Activated CD8-positive, alpha-beta memory T cell treated with anti-CD3 and anti-CD28 coated beads, Interleukin-2, amount 10 ng/mL, durations not matched to agents 7 days and 5 days (primary cell): ENCODE measurements around the gene KCNJ5. TPM values are rescaled to one million over a fixed set of nuclear protein-coding genes. Genes with fewer than 3 reads are reported as not detected.

Experiments used
- ATAC-seq: fragments of 150-1000 bp; cut with Tn5 transposase; one replicate; pipeline ENCODE4 v1.10.0; 2021; ENCODE audit warnings: moderate library complexity
- CTCF ChIA-PET: fragments of 350-600 bp; sonication (Branson Sonifier 250); formaldehyde crosslinking; loops from one replicate; lab custom pipeline; 2021; ENCODE audit warnings: antibody characterized with exemption; lab: Charles Lee
- DNase-seq: peaks from one replicate; pipeline ENCODE4 v3.0.0-alpha.2; 2020
- H3K27ac Mint-ChIP-seq: one replicate; pipeline ENCODE4 v1.8.0; 2021; ENCODE audit warnings: mild to moderate bottlenecking, mixed read lengths
- H3K27me3 Mint-ChIP-seq: one replicate; pipeline ENCODE4 v1.8.0; 2021; ENCODE audit warnings: mixed read lengths
- H3K36me3 Mint-ChIP-seq: one replicate; pipeline ENCODE4 v1.8.0; 2021; ENCODE audit warnings: mild to moderate bottlenecking, mixed read lengths
- H3K4me1 Mint-ChIP-seq: one replicate; pipeline ENCODE4 v1.8.0; 2021; ENCODE audit warnings: mixed read lengths
- H3K4me3 Mint-ChIP-seq: one replicate; pipeline ENCODE4 v1.8.0; 2021; ENCODE audit warnings: mild to moderate bottlenecking, moderate library complexity, mixed read lengths
- H3K9me3 Mint-ChIP-seq: one replicate; pipeline ENCODE4 v1.8.0; 2022; ENCODE audit warnings: low read depth, mixed read lengths
- total RNA-seq, 2 experiments: library from RNA; stranded (reverse); gene quantifications; one replicate each; pipeline ENCODE4 v1.2.3, GENCODE V29; 2021

Gene KCNJ5
- total RNA-seq, 2 experiments from 2014 or later, result not detected

DNA sequence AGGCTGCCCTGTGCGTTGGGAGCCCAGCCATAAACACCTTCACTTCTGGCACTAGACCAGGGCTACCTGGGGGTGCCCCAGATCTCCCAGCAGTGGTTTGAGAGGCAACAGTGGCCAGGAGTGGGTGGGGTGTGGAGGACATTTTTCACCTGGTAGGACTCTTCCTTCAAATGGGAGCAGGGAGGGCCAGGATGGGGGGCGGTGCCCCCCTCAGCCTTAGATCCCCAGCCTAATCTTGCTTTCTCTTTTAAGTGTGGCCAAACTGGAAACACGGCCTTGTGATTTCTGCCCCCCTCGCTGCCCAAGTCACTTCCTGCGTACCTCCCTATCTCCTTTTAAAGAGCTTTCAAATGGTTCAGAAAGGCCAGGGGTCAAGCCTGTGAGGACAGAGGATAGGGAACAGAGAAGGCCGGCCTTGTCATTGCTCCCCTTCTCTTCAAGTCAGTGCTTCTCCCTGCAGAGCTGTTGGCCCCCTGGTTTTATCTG lies 800 bp downstream of the KCNJ5 start:
- no peak overlapping the region for H3K4me3 Mint-ChIP-seq
- peaks cover 68% of the 10 kb centered on the region for H3K27me3 Mint-ChIP-seq
- no peak overlapping the region for H3K27ac Mint-ChIP-seq
- peaks cover 13% of the 10 kb centered on the region for H3K4me1 Mint-ChIP-seq
- no peaks in the 10 kb centered on the region for H3K9me3 Mint-ChIP-seq
- ATAC-seq (no peak), DNase-seq (no peak)
- CTCF ChIA-PET, result interaction anchor here (0.8 to 1.9 kb wide), 5 partner anchors 11 to 65 kb away, joined by 3 to 5 read pairs (median 3); no protein-coding TSS in a partner anchor
- H3K36me3 Mint-ChIP-seq, result no peaks in the 10 kb centered on the region

DNA sequence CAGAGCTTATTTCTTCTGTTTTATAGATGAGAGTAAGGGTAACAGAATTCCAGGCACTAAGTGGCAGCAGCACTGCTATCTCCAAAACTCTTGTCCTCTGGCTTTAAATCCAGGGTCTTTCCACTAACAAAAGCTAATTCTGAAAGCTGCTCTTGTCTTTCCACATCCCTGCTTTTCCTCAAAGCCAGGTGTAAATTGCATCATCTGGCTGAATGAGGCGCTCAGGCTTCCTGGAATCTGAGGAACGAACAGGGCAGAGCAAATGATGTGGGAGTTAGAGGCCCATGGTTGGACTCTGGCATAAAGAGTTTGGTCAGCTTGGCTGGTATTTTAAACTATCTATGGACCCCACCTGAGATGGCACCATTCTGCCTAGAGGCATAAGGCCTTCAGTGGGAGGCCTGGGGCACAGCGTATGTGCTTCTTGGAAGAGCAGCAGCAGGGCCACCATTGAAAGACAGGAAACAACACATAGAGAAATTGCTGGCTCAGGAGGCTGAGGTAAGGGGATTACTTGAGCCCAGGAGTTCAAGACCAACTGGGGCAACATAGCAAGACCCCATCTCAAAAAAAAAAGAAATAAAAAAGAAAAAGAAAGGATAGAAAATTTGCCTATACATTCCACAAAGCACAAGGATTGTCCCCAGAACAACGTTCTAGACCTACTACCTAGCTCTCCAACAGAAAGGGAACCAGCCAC lies 1.9 kb downstream of the KCNJ5 start:
- CTCF ChIA-PET, result interaction anchor here (0.9 to 2.3 kb wide), 5 partner anchors 9 to 64 kb away, joined by 3 to 14 read pairs (median 4); no protein-coding TSS in a partner anchor
- Mint-ChIP-seq H3K27ac (no peak overlapping the region), H3K9me3 (no peaks in the 10 kb centered on the region), H3K27me3 (peaks cover 66% of the 10 kb centered on the region), H3K36me3 (no peaks in the 10 kb centered on the region), H3K4me3 (no peak overlapping the region), H3K4me1 (peaks cover 12% of the 10 kb centered on the region)
- no peak for ATAC-seq
- DNase-seq, result no peak

- Mint-ChIP-seq H3K9me3 (no peaks in the 10 kb centered on the region), H3K27me3 (peaks cover 64% of the 10 kb centered on the region), H3K27ac (no peak overlapping the region), H3K4me3 (no peak overlapping the region), H3K36me3 (no peaks in the 10 kb centered on the region), H3K4me1 (peaks cover 12% of the 10 kb centered on the region)
- ATAC-seq (peak; percentile 25), DNase-seq (no peak)
- CTCF ChIA-PET, result interaction anchor here (1.5 to 2.3 kb wide), 3 partner anchors 9 to 63 kb away, joined by 3 to 14 read pairs (median 5); no protein-coding TSS in a partner anchor
Measured at GRCh38 chr11:128893578-128894285, 2.6 kb downstream of the KCNJ5 start.

GRCh38 chr11:128894286-128894681 lies 3.1 kb downstream of the KCNJ5 start:
- Mint-ChIP-seq H3K27me3 (peaks cover 64% of the 10 kb centered on the region), H3K4me3 (no peak overlapping the region), H3K4me1 (peaks cover 12% of the 10 kb centered on the region), H3K9me3 (no peaks in the 10 kb centered on the region), H3K36me3 (no peaks in the 10 kb centered on the region), H3K27ac (no peak overlapping the region)
- CTCF ChIA-PET, result interaction anchor here (1.0 to 2.3 kb wide), 4 partner anchors 10 to 62 kb away, joined by 3 to 14 read pairs (median 4); no protein-coding TSS in a partner anchor
- DNase-seq (no peak), ATAC-seq (no peak)

GRCh38 chr11:128894685-128895084 lies 3.5 kb downstream of the KCNJ5 start:
- DNase-seq, result no peak
- Mint-ChIP-seq H3K9me3 (no peaks in the 10 kb centered on the region), H3K4me1 (peaks cover 12% of the 10 kb centered on the region), H3K27ac (no peak overlapping the region), H3K27me3 (peaks cover 60% of the 10 kb centered on the region), H3K4me3 (no peak overlapping the region), H3K36me3 (no peaks in the 10 kb centered on the region)
- no peak for ATAC-seq
- CTCF ChIA-PET, result interaction anchor here (1.0 to 2.3 kb wide), 4 partner anchors 10 to 62 kb away, joined by 3 to 14 read pairs (median 4); no protein-coding TSS in a partner anchor

DNA sequence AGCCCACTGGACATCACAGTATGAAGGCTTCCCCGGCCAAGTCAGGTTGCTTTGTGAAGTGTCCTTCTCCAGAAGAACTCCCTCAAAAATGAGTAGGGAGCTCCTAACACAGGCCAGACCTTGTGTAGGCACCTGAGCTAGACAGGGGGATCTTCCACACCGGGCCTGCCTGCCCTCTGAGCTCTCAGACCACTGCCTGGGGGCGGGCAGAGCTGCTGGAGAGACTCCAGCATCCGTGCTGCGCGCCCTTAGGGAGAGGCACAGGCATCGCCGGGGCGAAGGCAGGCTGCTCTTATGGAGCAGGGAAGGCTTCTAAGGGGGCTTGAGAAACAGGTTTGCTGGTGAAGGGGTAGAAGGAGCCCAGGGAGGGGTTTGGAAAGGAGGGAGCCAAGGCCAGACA lies 4.4 kb downstream of the KCNJ5 start:
- H3K4me1 Mint-ChIP-seq, result peaks cover 12% of the 10 kb centered on the region
- no peak for DNase-seq
- no peak overlapping the region for H3K4me3 Mint-ChIP-seq
- H3K27ac Mint-ChIP-seq, result no peak overlapping the region
- H3K9me3 Mint-ChIP-seq, result no peaks in the 10 kb centered on the region
- no peak for ATAC-seq
- no peaks in the 10 kb centered on the region for H3K36me3 Mint-ChIP-seq
- CTCF ChIA-PET, result interaction anchor here (1.0 to 1.3 kb wide), 2 partner anchors 12 to 61 kb away, joined by 3 to 4 read pairs; no protein-coding TSS in a partner anchor
- H3K27me3 Mint-ChIP-seq, result peaks cover 52% of the 10 kb centered on the region

GRCh38 chr11:128896356-128896755 lies 5.2 kb downstream of the KCNJ5 start:
- ATAC-seq (no peak), DNase-seq (no peak)
- Mint-ChIP-seq H3K36me3 (no peaks in the 10 kb centered on the region), H3K27me3 (peaks cover 46% of the 10 kb centered on the region), H3K4me3 (no peak overlapping the region), H3K4me1 (peaks cover 9% of the 10 kb centered on the region), H3K27ac (no peak overlapping the region), H3K9me3 (no peaks in the 10 kb centered on the region)
- CTCF ChIA-PET, result no interaction called here

DNA sequence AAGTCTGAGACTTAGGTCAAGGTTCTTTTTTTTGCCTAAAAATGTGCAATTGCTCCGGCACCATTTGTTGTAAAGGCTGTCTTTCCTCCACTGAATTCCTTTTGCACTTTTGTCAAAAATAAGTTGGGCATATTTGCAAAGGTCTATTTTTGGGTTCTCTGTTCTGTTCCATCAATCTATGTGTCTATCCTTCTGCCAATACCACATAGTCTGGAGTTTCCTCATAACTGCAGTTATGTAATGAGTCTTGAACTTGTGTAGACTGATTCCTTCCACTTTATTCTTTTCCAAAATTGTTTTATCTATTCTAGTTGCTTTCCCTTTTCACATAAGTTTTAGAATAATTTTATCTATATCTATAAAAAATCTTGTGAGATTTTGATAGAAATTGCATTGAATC lies 6.7 kb downstream of the KCNJ5 start:
- H3K9me3 Mint-ChIP-seq, result no peaks in the 10 kb centered on the region
- no peak overlapping the region for H3K27ac Mint-ChIP-seq
- ATAC-seq (no peak), DNase-seq (no peak)
- H3K36me3 Mint-ChIP-seq, result no peaks in the 10 kb centered on the region
- peaks cover 31% of the 10 kb centered on the region for H3K27me3 Mint-ChIP-seq
- CTCF ChIA-PET, result no interaction called here
- no peak overlapping the region for H3K4me3 Mint-ChIP-seq
- H3K4me1 Mint-ChIP-seq, result peaks cover 9% of the 10 kb centered on the region

DNA sequence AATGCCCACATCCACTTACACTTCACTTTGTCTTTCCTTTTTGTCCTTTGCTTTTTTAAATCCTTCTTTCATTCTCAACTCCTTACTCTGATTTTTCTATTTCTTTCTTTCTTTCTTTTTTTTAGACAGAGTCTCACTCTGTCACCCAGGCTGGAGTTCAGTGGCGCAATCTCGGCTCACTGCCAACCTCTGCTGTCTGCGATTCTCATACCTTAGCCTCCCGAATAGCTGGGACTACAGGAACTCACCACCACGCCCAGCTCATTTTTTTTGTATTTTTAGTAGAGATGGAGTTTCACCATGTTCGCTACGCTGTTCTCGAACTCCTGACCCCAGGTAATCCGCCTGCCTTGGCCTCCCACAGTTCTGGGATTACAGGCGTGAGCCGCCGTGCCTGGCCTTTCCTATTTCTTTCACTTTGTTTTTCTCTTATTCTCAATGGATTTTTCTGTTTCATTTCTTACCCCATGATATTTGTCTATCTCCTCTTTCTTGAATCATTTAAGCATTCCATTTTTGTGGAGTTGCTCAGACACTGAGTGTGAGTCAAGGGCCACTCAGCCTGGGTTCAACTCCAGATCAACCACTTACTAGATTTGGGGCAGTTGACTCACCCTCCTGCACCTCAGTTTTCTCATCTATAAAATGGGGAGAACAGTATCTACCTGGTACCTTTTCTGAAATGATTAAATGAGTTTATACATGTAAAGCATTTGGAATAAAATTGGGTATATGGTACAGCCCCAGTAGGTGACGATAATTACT lies 7.6 kb downstream of the KCNJ5 start:
- no peaks in the 10 kb centered on the region for H3K9me3 Mint-ChIP-seq
- H3K4me3 Mint-ChIP-seq, result no peak overlapping the region
- DNase-seq, result no peak
- CTCF ChIA-PET, result interaction anchor here (0.8 kb wide), 1 partner anchor 14 kb away, joined by 3 read pairs; no protein-coding TSS in a partner anchor
- H3K27ac Mint-ChIP-seq, result no peak overlapping the region
- ATAC-seq, result no peak
- peaks cover 31% of the 10 kb centered on the region for H3K27me3 Mint-ChIP-seq
- no peaks in the 10 kb centered on the region for H3K36me3 Mint-ChIP-seq
- peaks cover 6% of the 10 kb centered on the region for H3K4me1 Mint-ChIP-seq

- CTCF ChIA-PET, result no interaction called here
- no peak overlapping the region for H3K27ac Mint-ChIP-seq
Measured at GRCh38 chr11:128900468-128900867, 9.3 kb downstream of the KCNJ5 start.

DNA sequence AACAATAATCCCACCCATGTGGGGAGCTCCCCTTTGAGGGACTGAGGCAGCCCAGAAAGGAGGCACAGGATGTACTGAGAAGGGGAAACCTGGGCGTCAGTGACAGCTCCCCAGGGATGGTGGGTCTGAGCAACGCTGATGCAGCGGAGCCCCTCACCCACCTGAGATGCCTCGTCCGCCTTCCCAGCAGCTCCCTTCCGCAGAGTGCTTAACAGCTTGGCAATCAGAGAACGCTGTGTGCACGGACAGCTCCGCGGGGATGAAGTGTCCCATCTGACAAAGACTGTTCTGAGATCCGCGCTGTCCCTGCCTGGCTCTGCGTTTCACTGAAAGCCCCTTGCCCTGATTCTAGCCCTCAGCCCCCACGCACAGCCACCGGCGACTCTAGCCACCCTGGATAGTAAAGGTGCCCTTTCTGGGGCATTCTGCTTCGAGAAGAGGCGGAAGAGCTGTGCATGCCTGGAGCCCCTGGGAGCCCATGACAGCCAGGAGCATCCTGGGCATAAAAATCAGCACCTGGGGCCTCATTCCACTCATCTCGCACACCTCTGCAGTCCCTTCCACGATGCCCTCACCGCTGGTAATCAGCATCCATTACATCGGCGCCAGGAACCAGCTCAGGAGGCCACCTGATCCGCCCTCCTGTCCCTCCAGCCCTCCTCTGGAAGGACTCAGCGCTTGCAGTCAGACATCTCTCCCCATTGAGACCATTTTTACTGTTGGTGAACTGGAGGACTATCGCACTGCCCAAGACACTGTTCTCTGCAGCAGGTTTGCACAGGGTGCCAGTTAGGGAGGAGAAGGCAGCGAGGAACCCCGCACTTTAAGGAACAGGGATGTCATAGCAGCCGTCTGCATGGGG lies 10.7 kb downstream of the KCNJ5 start:
- ATAC-seq, result no peak
- H3K27ac Mint-ChIP-seq, result no peak overlapping the region
- no peaks in the 10 kb centered on the region for H3K36me3 Mint-ChIP-seq
- H3K4me3 Mint-ChIP-seq, result no peak overlapping the region
- peaks cover 42% of the 10 kb centered on the region for H3K27me3 Mint-ChIP-seq
- no peaks in the 10 kb centered on the region for H3K9me3 Mint-ChIP-seq
- DNase-seq, result no peak
- peaks cover 10% of the 10 kb centered on the region for H3K4me1 Mint-ChIP-seq
- CTCF ChIA-PET, result interaction anchor here (1.0 kb wide), 1 partner anchor 18 kb away, joined by 3 read pairs; no protein-coding TSS in a partner anchor

More at GRCh38 chr11:128900468-128900867, 9.3 kb downstream of the KCNJ5 start:
- ATAC-seq (no peak), DNase-seq (no peak)
- peaks cover 3% of the 10 kb centered on the region for H3K4me1 Mint-ChIP-seq
- H3K9me3 Mint-ChIP-seq, result no peaks in the 10 kb centered on the region
- H3K36me3 Mint-ChIP-seq, result no peaks in the 10 kb centered on the region
- peaks cover 37% of the 10 kb centered on the region for H3K27me3 Mint-ChIP-seq
- no peak overlapping the region for H3K4me3 Mint-ChIP-seq

- peaks cover 46% of the 10 kb centered on the region for H3K27me3 Mint-ChIP-seq
- H3K36me3 Mint-ChIP-seq, result no peaks in the 10 kb centered on the region
- CTCF ChIA-PET, result no interaction called here
- H3K9me3 Mint-ChIP-seq, result no peaks in the 10 kb centered on the region
- DNase-seq (no peak), ATAC-seq (no peak)
- H3K27ac Mint-ChIP-seq, result no peak overlapping the region
- peaks cover 10% of the 10 kb centered on the region for H3K4me1 Mint-ChIP-seq
- H3K4me3 Mint-ChIP-seq, result no peak overlapping the region
Measured at GRCh38 chr11:128902515-128903066, 11.4 kb downstream of the KCNJ5 start.
